Thoracic aorta (tissue), 2 donors: ENCODE data around the gene ROGDI. TPM values are rescaled to one million over a fixed set of nuclear protein-coding genes. Genes with fewer than 3 reads are reported as not detected.

ENCODE experiments used
- ATAC-seq: fragments of 150-250 bp; one replicate; pipeline ENCODE4 v1.8.0; 2017; ENCODE audit warnings: low read depth; ENCODE audit not compliant: insufficient number of reproducible peaks, low FRiP score
- DNase-seq: peaks from one replicate; pipeline ENCODE4 v3.0.0-alpha.2; 2020; ENCODE audit warnings: low spot score
- H3K27ac ChIP-seq, 2 donors: fragments of 200-600 bp; sonication (generic); 1 replicate in 1 of 2; 2 replicates in 1 of 2; pipeline ENCODE4 v1.5.1; 2016; ENCODE audit warnings: mild to moderate bottlenecking in 2 of 2, moderate library complexity in 2 of 2
- H3K27me3 ChIP-seq: fragments of 200-600 bp; sonication (generic); replicated peaks from 2 replicates; pipeline ENCODE4 v1.6.0; 2016; ENCODE audit warnings: mild to moderate bottlenecking; ENCODE audit not compliant: insufficient read depth
- H3K36me3 ChIP-seq: fragments of 200-600 bp; sonication (generic); one replicate; pipeline ENCODE4 v1.5.1; 2016
- H3K4me1 ChIP-seq, 2 donors: fragments of 200-600 bp; sonication (generic); 1 replicate in 1 of 2; 2 replicates in 1 of 2; pipeline versions ENCODE4 v1.5.1 to v1.6.0; 2016; ENCODE audit warnings: low read depth in 2 of 2, mild to moderate bottlenecking in 1 of 2; ENCODE audit not compliant: control insufficient read depth in 1 of 2
- H3K4me3 ChIP-seq: fragments of 200-600 bp; sonication (generic); 2 replicates; pipeline ENCODE4 v1.5.1; 2016; ENCODE audit warnings: mild to moderate bottlenecking
- H3K9me3 ChIP-seq: fragments of 200-600 bp; sonication (generic); 2 replicates; pipeline ENCODE4 v1.5.1; 2016
- CTCF ChIP-seq: fragments of 200-600 bp; sonication (generic); IDR thresholded peaks from one replicate; pipeline ENCODE4 v1.5.1; 2019; ENCODE audit warnings: antibody characterized with exemption
- total RNA-seq, 2 donors: library from RNA; depleted of rRNA; stranded (reverse); fragments of >200 nt; gene quantifications; one replicate each; pipeline versions ENCODE4 v1.1.0 to v1.2.3, GENCODE V29; 2016

ROGDI gene
- total RNA-seq, 2 donors from 2014 or later: 4.2 to 23.7 TPM

GRCh38 chr16:4747906-4748681 lies 54.3 kb downstream of the ROGDI start:
- H3K36me3 ChIP-seq: peaks cover 29% of the 10 kb centered on the region
- H3K27me3 ChIP-seq: no peaks in the 10 kb centered on the region
- no peak overlapping the region for H3K27ac ChIP-seq
- ATAC-seq (no peak), DNase-seq (no peak)
- peaks cover 3 to 13% of the 10 kb centered on the region in 2 donors for H3K4me1 ChIP-seq
- no peaks in the 10 kb centered on the region for H3K9me3 ChIP-seq
- no peak overlapping the region for H3K4me3 ChIP-seq
- TF ChIP-seq CTCF: no peak

- Histone ChIP-seq H3K9me3 (no peaks in the 10 kb centered on the region), H3K27ac (no peak overlapping the region), H3K27me3 (no peaks in the 10 kb centered on the region), H3K4me3 (no peak overlapping the region), H3K4me1 (peaks cover 3 to 13% of the 10 kb centered on the region in 2 donors), H3K36me3 (peaks cover 19% of the 10 kb centered on the region)
- TF ChIP-seq CTCF: no peak
- no peak for ATAC-seq
- DNase-seq: no peak
These were observed 55.4 kb downstream of the ROGDI start for GRCh38 chr16:4746991-4747574.

Other genes starting within 250 kb of the ROGDI start
- gene C16orf96, start 246.3 kb downstream of the ROGDI start, total RNA-seq: not detected
- gene UBALD1, start 187.7 kb downstream of the ROGDI start, total RNA-seq: 10 to 100 TPM; 23.8 to 23.9 TPM
- 10 to 100 TPM; 56.0 to 64.5 TPM for gene MGRN1, start 177.8 kb downstream of the ROGDI start, total RNA-seq
- 10 to 100 TPM; 16.8 to 24.0 TPM for gene NUDT16L1, start 109.1 kb downstream of the ROGDI start, total RNA-seq
- gene ANKS3, start 68.4 kb downstream of the ROGDI start, total RNA-seq: 10 to 100 TPM; 29.8 to 41.8 TPM
- not detected for gene DNAAF8, start 68.1 kb downstream of the ROGDI start, total RNA-seq
- 10 to 100 TPM in 1 of 2 donors, 1 to 10 TPM in 1; 6.1 to 21.2 TPM for gene ZNF500, start 35.5 kb downstream of the ROGDI start, total RNA-seq
- gene SEPTIN12, start 14.3 kb downstream of the ROGDI start, total RNA-seq: not detected
- not detected for gene SMIM22, start 7.3 kb downstream of the ROGDI start, total RNA-seq
- 10 to 100 TPM; 28.4 to 59.5 TPM for gene GLYR1, start 44.7 kb upstream of the ROGDI start, total RNA-seq
- gene UBN1, start 44.8 kb upstream of the ROGDI start, total RNA-seq: 10 to 100 TPM; 27.1 to 37.0 TPM
- gene PPL, start 134.5 kb upstream of the ROGDI start, total RNA-seq: 10 to 100 TPM; 22.6 to 28.8 TPM
- 1 to 10 TPM in 1 of 2 donors, under 1 TPM in 1; 0.92 to 4.6 TPM for gene SEC14L5, start 155.7 kb upstream of the ROGDI start, total RNA-seq
- gene NAGPA, start 231.3 kb upstream of the ROGDI start, total RNA-seq: 10 to 100 TPM; 35.3 to 55.2 TPM